AG10803 (cell line): ENCODE measurements around the gene TRMO.

Experiments
- DNase-seq: peaks from one replicate; pipeline ENCODE4 v3.0.0; 2010; ENCODE audit warnings: low read depth
- H3K4me3 ChIP-seq: 2 replicates; pipeline ENCODE4 v1.5.1; 2011; ENCODE audit warnings: mild to moderate bottlenecking, low read length, control low read depth
- CTCF ChIP-seq: conservative IDR thresholded peaks from 2 replicates; pipeline ENCODE4 v1.5.1; 2011; ENCODE audit warnings: mild to moderate bottlenecking, low read length, control low read depth, inconsistent platforms

Gene TRMO

GRCh38 chr9:97859346-97859745 lies 63.0 kb downstream of the TRMO start:
- no peak for DNase-seq
- H3K4me3 ChIP-seq = no peak overlapping the region
- no peak for TF ChIP-seq CTCF

GRCh38 chr9:97858826-97859225 lies 63.5 kb downstream of the TRMO start:
- no peak for TF ChIP-seq CTCF
- no peak overlapping the region for H3K4me3 ChIP-seq
- no peak for DNase-seq

GRCh38 chr9:97858393-97858713 lies 63.9 kb downstream of the TRMO start:
- no peak for DNase-seq
- no peak for TF ChIP-seq CTCF
- no peak overlapping the region for H3K4me3 ChIP-seq

- no peak overlapping the region for H3K4me3 ChIP-seq
- no peak for TF ChIP-seq CTCF
- no peak for DNase-seq
These were observed 64.5 kb downstream of the TRMO start for GRCh38 chr9:97857606-97858392.

- no peak for DNase-seq
- no peak overlapping the region for H3K4me3 ChIP-seq
- no peak for TF ChIP-seq CTCF
These were observed 65.3 kb downstream of the TRMO start for GRCh38 chr9:97856857-97857605.

GRCh38 chr9:97855899-97856298 lies 66.4 kb downstream of the TRMO start:
- TF ChIP-seq CTCF = no peak
- H3K4me3 ChIP-seq = no peak overlapping the region
- DNase-seq = no peak

- no peak for DNase-seq
- H3K4me3 ChIP-seq = no peak overlapping the region
- no peak for TF ChIP-seq CTCF
These were observed 66.8 kb downstream of the TRMO start for GRCh38 chr9:97855486-97855875.
